Activated CD4-positive, alpha-beta T cell treated with anti-CD3 and anti-CD28 coated beads for 36 hours (primary cell): Measurements from ENCODE around the gene PRDX4. TPM values are rescaled to one million over a fixed set of nuclear protein-coding genes. Genes with fewer than 3 reads are reported as not detected.
"Not testable (repeated sequence)": the region's sequence is repeated elsewhere in the genome, so short reads cannot be mapped to it uniquely, and the experiment has no call there.

Experiments used
- ATAC-seq: fragments of 200-7000 bp; cut with Tn5 transposase; one replicate; pipeline ENCODE4 v1.10.0; 2021; ENCODE audit warnings: mild to moderate bottlenecking, moderate library complexity
- CTCF ChIA-PET: fragments of 350-600 bp; sonication (Branson Sonifier 250); formaldehyde crosslinking; loops from one replicate; lab custom pipeline; 2021; ENCODE audit warnings: antibody characterized with exemption; lab: Charles Lee
- POLR2A ChIA-PET: fragments of 350-600 bp; sonication (Branson Sonifier 250); formaldehyde crosslinking; loops from one replicate; lab custom pipeline; 2021; ENCODE audit warnings: antibody characterized with exemption, inconsistent platforms; lab: Charles Lee
- DNase-seq: peaks from one replicate; pipeline ENCODE4 v3.0.0-alpha.2; 2020
- H3K27ac Mint-ChIP-seq: one replicate; pipeline ENCODE4 v1.8.0; 2021; ENCODE audit warnings: mixed read lengths
- H3K27me3 Mint-ChIP-seq: one replicate; pipeline ENCODE4 v1.8.0; 2021; ENCODE audit warnings: mixed read lengths
- H3K36me3 Mint-ChIP-seq: one replicate; pipeline ENCODE4 v1.8.0; 2021; ENCODE audit warnings: low read depth, mixed read lengths
- H3K4me1 Mint-ChIP-seq: one replicate; pipeline ENCODE4 v1.8.0; 2021; ENCODE audit warnings: mixed read lengths
- H3K4me3 Mint-ChIP-seq: one replicate; pipeline ENCODE4 v1.8.0; 2021; ENCODE audit warnings: mild to moderate bottlenecking, moderate library complexity, mixed read lengths
- H3K9me3 Mint-ChIP-seq: one replicate; pipeline ENCODE4 v1.8.0; 2021; ENCODE audit warnings: low read depth, mixed read lengths
- intact Hi-C, 2 experiments: fragments of 100-400 bp; cut with DNase I in 1 of 2; cut with micrococcal nuclease in 1 of 2; formaldehyde crosslinking; loops; one replicate each; pipeline versions ENCODE4 v1.14.2 to v1.15.1; 2022 to 2024; cut with DNase I, micrococcal nuclease
- total RNA-seq, 2 experiments: library from RNA; stranded (reverse); gene quantifications; one replicate each; pipeline ENCODE4 v1.2.3, GENCODE V29; 2021

Gene PRDX4
- total RNA-seq, 2 experiments from 2014 or later, result 48.8 to 51.5 TPM

DNA sequence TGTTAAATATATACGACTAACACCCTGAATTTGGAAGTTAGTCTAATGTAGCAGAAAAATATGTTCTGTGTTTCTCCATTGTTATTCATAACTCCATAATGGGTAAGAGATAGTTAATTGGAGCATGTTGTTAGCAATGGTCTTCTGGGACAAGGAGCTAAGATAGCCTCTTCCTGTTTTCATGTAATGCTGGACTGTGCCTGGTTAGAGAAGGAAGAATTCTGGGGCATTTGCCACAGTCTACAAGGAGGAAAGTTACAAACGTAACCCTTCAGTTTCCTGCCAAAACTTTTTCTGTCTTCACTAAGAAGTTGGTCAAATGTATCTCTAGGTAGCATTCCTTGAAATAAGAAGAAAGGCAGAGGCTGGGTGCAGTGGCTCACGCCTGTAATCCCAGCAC lies 5.8 kb downstream of the PRDX4 start:
- H3K27ac Mint-ChIP-seq, result no peak overlapping the region
- no peaks in the 10 kb centered on the region for H3K9me3 Mint-ChIP-seq
- CTCF ChIA-PET, result interaction anchor here (0.7 to 2.3 kb wide), 3 partner anchors 11 to 229 kb away, joined by 3 to 9 read pairs (median 6); no protein-coding TSS in a partner anchor
- ATAC-seq (no peak), DNase-seq (no peak)
- POLR2A ChIA-PET, result no interaction called here
- intact Hi-C loops, result no loop called here
- H3K4me1 Mint-ChIP-seq, result peaks cover 17% of the 10 kb centered on the region
- H3K36me3 Mint-ChIP-seq, result peaks cover 23% of the 10 kb centered on the region
- no peak overlapping the region for H3K4me3 Mint-ChIP-seq
- no peaks in the 10 kb centered on the region for H3K27me3 Mint-ChIP-seq

DNA sequence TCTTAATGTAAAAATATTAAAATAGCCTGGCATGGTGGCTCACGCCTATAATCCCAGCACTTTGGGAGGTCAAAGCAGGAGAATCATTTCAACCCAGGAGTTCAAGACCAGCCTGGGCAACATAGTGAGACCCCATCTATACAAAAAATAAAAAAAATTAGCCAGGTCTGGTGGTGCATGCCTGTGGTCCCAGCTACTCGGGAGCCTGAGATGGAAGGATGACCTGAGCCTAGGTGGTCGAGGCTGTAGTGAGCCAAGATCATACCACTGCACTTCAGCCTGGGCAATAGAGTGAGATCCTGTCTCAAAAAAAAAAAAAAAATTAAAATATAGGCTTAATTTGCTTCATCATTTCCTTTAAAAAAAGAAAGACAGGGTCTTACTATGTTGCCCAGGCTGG lies 9.2 kb downstream of the PRDX4 start:
- H3K9me3 Mint-ChIP-seq, H3K27me3 Mint-ChIP-seq, H3K4me3 Mint-ChIP-seq, DNase-seq, ATAC-seq, CTCF ChIA-PET, H3K27ac Mint-ChIP-seq, H3K4me1 Mint-ChIP-seq, intact Hi-C loops: not testable (repeated sequence)
- H3K36me3 Mint-ChIP-seq, result peaks cover 17% of the 10 kb centered on the region
- POLR2A ChIA-PET, result interaction anchor here (0.6 kb wide), 1 partner anchor 174 kb away, joined by 4 read pairs; no protein-coding TSS in a partner anchor

DNA sequence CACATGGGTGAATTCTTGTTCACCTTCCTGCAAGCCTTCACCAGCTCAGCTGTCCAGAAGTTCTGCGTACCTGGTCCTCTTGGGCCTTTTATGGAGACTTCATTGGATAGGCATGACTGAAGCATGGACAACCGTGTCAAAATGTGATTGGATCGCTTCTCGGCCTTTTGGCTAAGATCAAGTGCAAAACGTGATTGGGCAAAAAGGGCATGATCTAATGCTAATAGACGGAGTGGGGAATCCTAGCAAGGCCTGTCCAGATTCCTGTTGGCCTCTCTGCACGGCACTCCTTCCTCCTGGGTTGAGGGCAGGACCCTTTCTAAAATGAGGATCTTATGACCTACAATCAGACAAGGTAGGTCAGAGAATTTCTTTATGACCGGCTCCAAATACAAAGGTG lies 24.9 kb downstream of the PRDX4 start:
- ATAC-seq, result no peak
- intact Hi-C loops, result no loop called here
- ChIA-PET POLR2A (no interaction called here), CTCF (interaction anchor here (2.9 kb wide), 1 partner anchor 210 kb away, joined by 24 read pairs; no protein-coding TSS in a partner anchor)
- no peak for DNase-seq
- Mint-ChIP-seq H3K4me1 (no peaks in the 10 kb centered on the region), H3K27ac (no peak overlapping the region), H3K9me3 (no peaks in the 10 kb centered on the region), H3K27me3 (no peaks in the 10 kb centered on the region), H3K4me3 (no peak overlapping the region), H3K36me3 (no peaks in the 10 kb centered on the region)

DNA sequence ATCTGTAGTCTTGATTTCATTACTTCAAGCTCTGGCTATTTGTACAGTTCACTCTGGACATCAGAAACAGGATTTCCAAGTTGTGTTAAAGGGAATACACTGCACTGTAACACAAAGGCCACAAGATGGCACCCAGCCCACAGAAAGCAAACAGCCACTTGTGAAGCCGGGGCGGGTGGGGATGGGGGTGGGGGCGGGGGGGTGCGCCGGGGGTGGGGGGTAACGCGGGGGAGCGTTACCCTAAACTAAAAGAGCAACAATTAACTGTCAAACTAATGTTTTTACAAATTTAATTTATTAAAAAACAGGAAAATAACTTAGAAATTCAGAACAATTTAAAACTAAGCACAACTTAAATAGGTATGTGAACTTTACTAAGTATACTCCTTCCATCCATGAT lies 27.3 kb downstream of the PRDX4 start:
- Mint-ChIP-seq H3K9me3 (no peaks in the 10 kb centered on the region), H3K4me1 (no peaks in the 10 kb centered on the region), H3K36me3 (no peaks in the 10 kb centered on the region), H3K4me3 (no peak overlapping the region), H3K27ac (no peak overlapping the region), H3K27me3 (no peaks in the 10 kb centered on the region)
- intact Hi-C loops, result loop anchor here (1.0 to 2.0 kb wide), 2 partner anchors 88 to 208 kb away; partner anchors contain the start of gene SAT1 (in 1 of the 2)
- ChIA-PET POLR2A (no interaction called here), CTCF (interaction anchor here (0.8 to 2.9 kb wide), 4 partner anchors 89 to 213 kb away, joined by 4 to 24 read pairs (median 4); partner anchors contain the start of genes APOO, CXorf58 and SAT1)
- ATAC-seq, result peak; percentile 55
- peak; percentile 60 for DNase-seq

DNA sequence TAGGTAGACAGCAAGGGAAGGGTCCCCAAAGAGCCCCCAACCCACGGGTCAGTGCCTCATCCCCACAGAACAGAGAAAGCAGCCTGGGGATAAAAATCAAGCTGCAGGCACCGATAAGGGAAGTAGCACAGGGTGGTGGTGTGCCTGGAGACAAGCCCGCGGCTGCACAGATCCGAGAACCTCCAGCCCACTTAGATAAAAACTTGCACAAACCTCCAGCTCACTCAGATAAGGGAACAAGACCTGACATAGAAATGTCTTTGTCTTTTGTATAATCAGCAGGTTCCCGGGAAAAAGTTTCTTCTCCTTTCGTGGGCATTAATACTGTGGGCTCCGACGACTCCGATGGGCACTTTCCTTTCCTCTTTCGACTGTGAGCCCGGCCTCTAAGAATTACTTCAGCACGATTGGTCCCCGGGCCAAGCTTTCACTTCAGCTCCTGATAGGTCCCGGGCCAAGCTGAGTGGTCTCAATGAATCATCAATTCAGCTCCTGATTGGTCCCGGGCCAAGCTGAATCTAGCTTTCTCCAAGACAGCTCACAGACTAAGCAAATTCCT lies 32.4 kb downstream of the PRDX4 start:
- ATAC-seq, result peak; percentile 68
- H3K27me3 Mint-ChIP-seq, result no peaks in the 10 kb centered on the region
- H3K27ac Mint-ChIP-seq, result no peak overlapping the region
- no peaks in the 10 kb centered on the region for H3K9me3 Mint-ChIP-seq
- peaks cover 2% of the 10 kb centered on the region for H3K4me1 Mint-ChIP-seq
- ChIA-PET POLR2A (interaction anchor here (1.1 kb wide), 1 partner anchor 83 kb away, joined by 6 read pairs; the partner anchor contains the start of gene SAT1), CTCF (interaction anchor here (0.9 to 2.6 kb wide), 2 partner anchors 192 to 202 kb away, joined by 3 to 15 read pairs; no protein-coding TSS in a partner anchor)
- H3K4me3 Mint-ChIP-seq, result peak overlapping the region; percentile 40
- intact Hi-C loops, result no loop called here
- peaks cover 19% of the 10 kb centered on the region for H3K36me3 Mint-ChIP-seq
- peak; percentile 34 for DNase-seq

DNA sequence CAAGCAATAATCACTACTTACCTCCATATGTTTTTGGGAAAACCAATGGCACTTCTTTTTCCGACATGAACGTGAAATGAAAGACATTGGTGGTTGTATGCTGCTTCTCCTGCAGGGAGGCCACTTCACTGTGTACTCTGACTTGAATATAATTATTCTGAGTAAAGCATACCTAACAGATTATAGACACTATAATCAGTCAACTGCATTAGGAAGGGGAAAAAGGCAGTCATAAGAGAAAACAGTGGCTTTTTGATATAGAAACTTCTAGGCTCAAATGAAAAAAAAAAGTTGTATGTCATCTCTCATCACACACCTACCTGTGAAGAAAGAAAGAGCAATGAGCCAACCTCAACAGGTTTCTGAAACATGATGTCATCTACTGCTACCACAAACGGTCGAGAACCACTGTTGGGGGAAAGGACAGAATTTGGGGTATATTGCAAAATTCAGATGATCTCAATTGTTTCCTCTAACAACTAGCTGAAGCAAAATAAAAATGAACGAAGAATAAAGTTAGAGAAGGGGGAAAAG lies 37.4 kb downstream of the PRDX4 start:
- POLR2A ChIA-PET, result no interaction called here
- peaks cover 27% of the 10 kb centered on the region for H3K36me3 Mint-ChIP-seq
- CTCF ChIA-PET, result no interaction called here
- ATAC-seq, result peak; percentile 69
- peak overlapping the region; percentile 73 for H3K27ac Mint-ChIP-seq
- H3K9me3 Mint-ChIP-seq, result no peaks in the 10 kb centered on the region
- H3K4me3 Mint-ChIP-seq, result no peak overlapping the region
- intact Hi-C loops, result no loop called here
- H3K4me1 Mint-ChIP-seq, result peaks cover 5% of the 10 kb centered on the region
- H3K27me3 Mint-ChIP-seq, result no peaks in the 10 kb centered on the region
- no peak for DNase-seq

DNA sequence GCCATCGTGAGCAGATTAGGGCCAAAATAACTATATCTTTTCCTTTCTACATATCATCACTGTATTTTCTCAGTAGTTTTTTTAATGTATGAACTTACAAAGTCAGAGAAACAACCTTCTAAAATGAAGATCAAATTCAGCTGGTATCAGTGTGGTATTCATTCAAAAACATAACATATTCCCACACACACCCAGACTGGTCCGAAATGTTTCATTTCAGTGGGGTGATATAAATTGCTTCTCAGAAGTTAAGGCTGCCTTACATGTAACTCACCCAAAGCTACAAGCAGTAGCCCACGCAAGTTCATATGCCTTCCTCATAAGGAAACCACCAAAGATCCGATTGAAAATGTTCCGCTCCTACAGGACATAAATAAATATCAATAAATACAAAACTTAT lies 37.9 kb downstream of the PRDX4 start:
- DNase-seq, result no peak
- peak overlapping the region; percentile 73 for H3K27ac Mint-ChIP-seq
- peaks cover 24% of the 10 kb centered on the region for H3K36me3 Mint-ChIP-seq
- H3K4me1 Mint-ChIP-seq, result peaks cover 3% of the 10 kb centered on the region
- H3K4me3 Mint-ChIP-seq, result no peak overlapping the region
- intact Hi-C loops, result no loop called here
- POLR2A ChIA-PET, result no interaction called here
- no peaks in the 10 kb centered on the region for H3K27me3 Mint-ChIP-seq
- no peaks in the 10 kb centered on the region for H3K9me3 Mint-ChIP-seq
- CTCF ChIA-PET, result no interaction called here
- peak; percentile 60 for ATAC-seq

DNA sequence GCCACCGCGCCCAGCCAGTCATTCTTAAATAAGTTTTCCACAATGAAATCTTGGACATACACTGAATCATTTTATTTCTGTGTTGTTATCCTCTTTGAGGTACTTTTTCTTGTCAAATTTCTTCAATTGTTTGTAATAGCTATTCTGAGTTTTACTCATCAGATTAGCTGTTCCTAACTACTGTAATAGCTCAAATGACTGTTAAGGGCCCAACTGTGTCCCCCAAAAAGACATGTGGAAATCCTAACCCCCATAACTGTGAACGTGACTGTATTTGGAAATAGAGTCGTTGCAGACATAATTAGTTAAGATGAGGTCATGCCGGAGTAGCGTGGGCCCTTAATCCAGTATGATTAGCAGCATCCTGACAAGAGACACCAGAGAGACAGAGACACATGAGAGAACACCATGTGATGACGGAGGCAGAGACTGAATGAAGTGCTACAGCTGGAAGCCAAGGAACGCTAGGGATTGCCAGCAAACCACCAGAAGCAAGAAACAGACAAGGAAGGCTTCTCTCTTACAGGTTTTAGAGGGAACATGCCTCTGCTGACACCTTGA lies 52.9 kb downstream of the PRDX4 start:
- Mint-ChIP-seq H3K27ac (no peak overlapping the region), H3K4me1 (peaks cover 2% of the 10 kb centered on the region), H3K27me3 (no peaks in the 10 kb centered on the region), H3K4me3 (no peak overlapping the region), H3K9me3 (no peaks in the 10 kb centered on the region), H3K36me3 (peaks cover 36% of the 10 kb centered on the region)
- intact Hi-C loops, result no loop called here
- ATAC-seq (no peak), DNase-seq (no peak)
- ChIA-PET CTCF (no interaction called here), POLR2A (no interaction called here)

DNA sequence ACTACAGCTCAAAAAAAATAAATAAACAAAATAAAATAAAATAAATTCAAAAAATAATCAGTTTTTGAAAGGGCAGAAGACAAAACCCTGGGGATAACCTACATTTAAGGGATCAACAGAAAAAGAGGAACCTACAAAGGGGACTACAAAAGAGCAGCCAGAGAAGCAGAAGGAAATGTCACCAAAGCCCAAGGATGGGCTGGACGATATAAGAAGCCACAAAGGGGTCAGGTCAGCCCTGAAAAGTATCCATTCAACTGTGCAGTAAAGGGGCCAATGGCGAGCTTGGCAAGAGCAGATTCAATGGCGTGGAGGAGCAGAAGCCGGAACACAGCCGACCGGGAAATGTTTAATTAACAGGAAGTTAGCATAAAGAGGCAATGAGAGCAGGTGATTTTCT lies 58.9 kb downstream of the PRDX4 start:
- DNase-seq (no peak), ATAC-seq (no peak)
- no peaks in the 10 kb centered on the region for H3K9me3 Mint-ChIP-seq
- H3K36me3 Mint-ChIP-seq, result peaks cover 37% of the 10 kb centered on the region
- no peaks in the 10 kb centered on the region for H3K27me3 Mint-ChIP-seq
- ChIA-PET POLR2A (interaction anchor here (1.0 kb wide), 1 partner anchor 17 kb away, joined by 3 read pairs; the partner anchor contains the start of gene ACOT9), CTCF (interaction anchor here (0.6 kb wide), 1 partner anchor 1250 kb away, joined by 3 read pairs; no protein-coding TSS in a partner anchor)
- H3K27ac Mint-ChIP-seq, result no peak overlapping the region
- H3K4me3 Mint-ChIP-seq, result no peak overlapping the region
- H3K4me1 Mint-ChIP-seq, result peaks cover 5% of the 10 kb centered on the region
- intact Hi-C loops, result no loop called here

DNA sequence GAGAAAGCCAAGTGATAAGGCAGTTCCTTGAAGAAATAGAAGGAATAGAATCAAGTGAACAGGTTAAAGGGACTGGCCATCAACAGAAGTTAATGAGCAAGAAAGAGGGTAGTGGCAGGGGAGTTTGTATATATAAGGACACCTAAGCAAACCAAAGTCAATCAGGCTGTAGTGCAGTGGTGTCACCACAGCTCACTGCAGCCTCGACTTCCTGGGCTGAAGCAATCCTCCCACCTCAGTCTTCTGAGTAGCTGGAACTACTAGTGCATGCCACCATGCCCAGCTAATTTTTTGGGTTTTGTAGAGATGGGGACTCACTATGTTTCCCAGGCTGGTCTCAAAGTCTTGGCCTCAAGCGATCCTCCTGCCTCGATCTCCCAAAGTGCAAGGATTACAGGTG lies 59.9 kb downstream of the PRDX4 start:
- H3K4me1 Mint-ChIP-seq, result peaks cover 13% of the 10 kb centered on the region
- no peak overlapping the region for H3K27ac Mint-ChIP-seq
- H3K4me3 Mint-ChIP-seq, result no peak overlapping the region
- ATAC-seq (no peak), DNase-seq (no peak)
- POLR2A ChIA-PET, result interaction anchor here (1.0 kb wide), 1 partner anchor 16 kb away, joined by 3 read pairs; the partner anchor contains the start of gene ACOT9
- intact Hi-C loops, result no loop called here
- CTCF ChIA-PET, result no interaction called here
- no peaks in the 10 kb centered on the region for H3K27me3 Mint-ChIP-seq
- H3K9me3 Mint-ChIP-seq, result no peaks in the 10 kb centered on the region
- peaks cover 44% of the 10 kb centered on the region for H3K36me3 Mint-ChIP-seq

DNA sequence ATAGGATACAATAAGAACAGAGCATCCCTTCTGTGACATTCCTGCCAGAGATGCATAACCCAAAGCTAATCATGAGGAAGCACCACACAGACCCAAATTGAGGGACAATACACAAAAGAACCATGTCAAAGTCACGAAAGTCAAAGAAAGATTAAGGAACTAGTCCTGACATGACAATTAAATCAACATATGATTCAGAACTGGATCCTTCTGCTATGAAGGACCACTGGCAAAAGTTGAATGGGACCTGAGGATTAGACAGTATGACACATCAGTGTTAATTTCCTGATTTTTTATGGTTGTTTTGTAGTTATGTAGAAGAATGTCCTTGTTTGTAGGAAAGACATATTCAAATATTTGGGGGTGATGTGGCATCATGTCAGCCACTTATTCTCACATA lies 61.9 kb downstream of the PRDX4 start:
- Mint-ChIP-seq H3K9me3 (no peaks in the 10 kb centered on the region), H3K27ac (no peak overlapping the region), H3K27me3 (no peaks in the 10 kb centered on the region), H3K36me3 (peaks cover 32% of the 10 kb centered on the region), H3K4me1 (peaks cover 28% of the 10 kb centered on the region), H3K4me3 (no peak overlapping the region)
- intact Hi-C loops, result no loop called here
- CTCF ChIA-PET, result no interaction called here
- ATAC-seq (no peak), DNase-seq (no peak)
- POLR2A ChIA-PET, result no interaction called here
